Measurements from ENCODE around the gene SPECC1. TPM values are rescaled to one million over a fixed set of nuclear protein-coding genes. Genes with fewer than 3 reads are reported as not detected.

The SPECC1 gene
- total RNA-seq, 1 experiment from 2014 or later, result 103 TPM

DNA sequence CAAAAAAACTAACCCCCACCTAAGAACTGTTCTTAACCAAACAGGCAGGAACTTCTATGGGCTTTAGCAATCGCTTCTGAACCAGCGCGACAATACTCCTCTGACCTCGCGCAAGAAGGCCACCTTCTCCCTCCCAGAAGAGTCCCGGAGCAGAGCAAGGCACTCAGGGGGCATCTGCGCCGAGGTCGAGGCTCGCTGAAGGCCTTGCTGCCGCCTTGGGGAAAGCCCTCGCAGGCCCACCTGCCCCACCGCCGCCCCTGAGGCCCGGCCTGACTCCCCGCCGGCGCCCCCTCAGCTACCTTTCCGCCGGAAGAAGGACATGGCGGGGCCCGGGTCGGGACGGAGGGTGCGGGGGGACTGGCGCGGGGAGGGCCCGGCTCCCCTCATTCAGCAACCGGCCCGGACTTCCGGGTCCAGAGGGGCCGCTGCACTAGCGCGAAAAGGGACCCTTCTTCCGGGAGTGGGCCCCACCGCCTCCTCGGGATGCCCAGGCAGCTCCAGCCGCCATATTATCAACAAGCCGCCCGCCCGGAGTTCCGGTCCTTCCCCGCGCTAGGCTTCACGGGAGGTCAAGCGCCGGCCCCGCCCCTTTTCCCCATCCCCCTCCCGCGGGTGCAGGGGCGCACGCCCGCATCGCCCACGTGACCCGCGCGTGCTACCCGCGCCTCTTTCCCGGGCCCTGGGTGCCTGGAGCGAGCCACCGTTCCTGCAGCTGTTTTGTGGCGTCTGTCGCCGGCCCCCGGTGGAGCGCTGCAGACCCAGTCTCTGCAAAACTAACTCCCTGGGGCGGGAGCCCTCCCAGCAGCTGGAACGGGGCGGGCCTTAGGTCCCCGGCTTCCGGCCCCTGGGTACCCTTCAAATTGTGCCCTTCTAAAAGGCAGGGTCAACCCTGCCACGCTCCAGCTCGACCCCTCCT lies 31.6 kb upstream of the SPECC1 start, which contains the start of gene AKAP10 (continued):
- TF ChIP-seq STAT6 (CRISPR knock-in tag; conservative IDR thresholded peaks at IDR 0.05; ENCODE audit: low read depth) (0 out of 2 replicates have a peak, but pooled peaks have one; percentile 5), ARID4B (CRISPR knock-in tag; IDR thresholded peaks at IDR 0.05; ENCODE audit: borderline replicate concordance) (0 out of 2 replicates have a peak, but pooled peaks have one; percentile 58), ZNF138 (CRISPR knock-in tag; conservative IDR thresholded peaks at IDR 0.05) (peak; percentile 91), ESRRA (CRISPR knock-in tag; IDR thresholded peaks at IDR 0.05; ENCODE audit: borderline replicate concordance) (peak; percentile 93; the same call in 1 of the 2 replicates), GABPB1 (CRISPR knock-in tag; IDR thresholded peaks at IDR 0.05) (peak; percentile 57), SMAD3 (CRISPR knock-in tag; IDR thresholded peaks at IDR 0.05; ENCODE audit: borderline replicate concordance) (peak; percentile 85; the same call in 1 of the 2 replicates), SMAD4 (CRISPR knock-in tag; IDR thresholded peaks at IDR 0.05) (0 out of 2 replicates have a peak, but pooled peaks have one; percentile 23), ZNF121 (CRISPR knock-in tag; IDR thresholded peaks at IDR 0.05) (0 out of 2 replicates have a peak, but pooled peaks have one; percentile 31), ERG (CRISPR knock-in tag; IDR thresholded peaks at IDR 0.05) (no peak), NR1H2 (CRISPR knock-in tag; IDR thresholded peaks at IDR 0.05) (peak; percentile 72; the same call in 1 of the 2 replicates), HMGA2 (CRISPR knock-in tag; IDR thresholded peaks at IDR 0.05) (no peak), IRF2 (CRISPR knock-in tag; IDR thresholded peaks at IDR 0.05; ENCODE audit: borderline replicate concordance, low read depth) (peak; percentile 22; the same call in 1 of the 2 replicates), FOXP1 (CRISPR knock-in tag; IDR thresholded peaks at IDR 0.05; ENCODE audit: borderline replicate concordance) (peak; percentile 93; the same call in 1 of the 2 replicates), NR2C2 (CRISPR knock-in tag; IDR thresholded peaks at IDR 0.05) (peak; percentile 65; the same call in 1 of the 2 replicates), TP53 (CRISPR knock-in tag; IDR thresholded peaks at IDR 0.05) (peak; percentile 96)
- TF ChIP-seq, protein P1, sequence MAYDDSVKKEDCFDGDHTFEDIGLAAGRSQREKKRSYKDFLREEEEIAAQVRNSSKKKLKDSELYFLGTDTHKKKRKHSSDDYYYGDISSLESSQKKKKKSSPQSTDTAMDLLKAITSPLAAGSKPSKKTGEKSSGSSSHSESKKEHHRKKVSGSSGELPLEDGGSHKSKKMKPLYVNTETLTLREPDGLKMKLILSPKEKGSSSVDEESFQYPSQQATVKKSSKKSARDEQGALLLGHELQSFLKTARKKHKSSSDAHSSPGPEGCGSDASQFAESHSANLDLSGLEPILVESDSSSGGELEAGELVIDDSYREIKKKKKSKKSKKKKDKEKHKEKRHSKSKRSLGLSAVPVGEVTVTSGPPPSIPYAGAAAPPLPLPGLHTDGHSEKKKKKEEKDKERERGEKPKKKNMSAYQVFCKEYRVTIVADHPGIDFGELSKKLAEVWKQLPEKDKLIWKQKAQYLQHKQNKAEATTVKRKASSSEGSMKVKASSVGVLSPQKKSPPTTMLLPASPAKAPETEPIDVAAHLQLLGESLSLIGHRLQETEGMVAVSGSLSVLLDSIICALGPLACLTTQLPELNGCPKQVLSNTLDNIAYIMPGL (CRISPR knock-in tag; IDR thresholded peaks at IDR 0.05), result peak; percentile 52; the same call in 1 of the 2 replicates
- TF ChIP-seq, protein P2, sequence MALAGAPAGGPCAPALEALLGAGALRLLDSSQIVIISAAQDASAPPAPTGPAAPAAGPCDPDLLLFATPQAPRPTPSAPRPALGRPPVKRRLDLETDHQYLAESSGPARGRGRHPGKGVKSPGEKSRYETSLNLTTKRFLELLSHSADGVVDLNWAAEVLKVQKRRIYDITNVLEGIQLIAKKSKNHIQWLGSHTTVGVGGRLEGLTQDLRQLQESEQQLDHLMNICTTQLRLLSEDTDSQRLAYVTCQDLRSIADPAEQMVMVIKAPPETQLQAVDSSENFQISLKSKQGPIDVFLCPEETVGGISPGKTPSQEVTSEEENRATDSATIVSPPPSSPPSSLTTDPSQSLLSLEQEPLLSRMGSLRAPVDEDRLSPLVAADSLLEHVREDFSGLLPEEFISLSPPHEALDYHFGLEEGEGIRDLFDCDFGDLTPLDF (CRISPR knock-in tag; IDR thresholded peaks at IDR 0.05), result peak; percentile 68; the same call in 1 of the 2 replicates
- TF ChIP-seq, protein P3, sequence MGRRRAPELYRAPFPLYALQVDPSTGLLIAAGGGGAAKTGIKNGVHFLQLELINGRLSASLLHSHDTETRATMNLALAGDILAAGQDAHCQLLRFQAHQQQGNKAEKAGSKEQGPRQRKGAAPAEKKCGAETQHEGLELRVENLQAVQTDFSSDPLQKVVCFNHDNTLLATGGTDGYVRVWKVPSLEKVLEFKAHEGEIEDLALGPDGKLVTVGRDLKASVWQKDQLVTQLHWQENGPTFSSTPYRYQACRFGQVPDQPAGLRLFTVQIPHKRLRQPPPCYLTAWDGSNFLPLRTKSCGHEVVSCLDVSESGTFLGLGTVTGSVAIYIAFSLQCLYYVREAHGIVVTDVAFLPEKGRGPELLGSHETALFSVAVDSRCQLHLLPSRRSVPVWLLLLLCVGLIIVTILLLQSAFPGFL (CRISPR knock-in tag; IDR thresholded peaks at IDR 0.05; ENCODE audit: borderline replicate concordance), result 0 out of 2 replicates have a peak, but pooled peaks have one; percentile 61
- TF ChIP-seq, protein P4, sequence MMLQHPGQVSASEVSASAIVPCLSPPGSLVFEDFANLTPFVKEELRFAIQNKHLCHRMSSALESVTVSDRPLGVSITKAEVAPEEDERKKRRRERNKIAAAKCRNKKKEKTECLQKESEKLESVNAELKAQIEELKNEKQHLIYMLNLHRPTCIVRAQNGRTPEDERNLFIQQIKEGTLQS (CRISPR knock-in tag; conservative IDR thresholded peaks at IDR 0.05), result no peak
- TF ChIP-seq, protein P5, sequence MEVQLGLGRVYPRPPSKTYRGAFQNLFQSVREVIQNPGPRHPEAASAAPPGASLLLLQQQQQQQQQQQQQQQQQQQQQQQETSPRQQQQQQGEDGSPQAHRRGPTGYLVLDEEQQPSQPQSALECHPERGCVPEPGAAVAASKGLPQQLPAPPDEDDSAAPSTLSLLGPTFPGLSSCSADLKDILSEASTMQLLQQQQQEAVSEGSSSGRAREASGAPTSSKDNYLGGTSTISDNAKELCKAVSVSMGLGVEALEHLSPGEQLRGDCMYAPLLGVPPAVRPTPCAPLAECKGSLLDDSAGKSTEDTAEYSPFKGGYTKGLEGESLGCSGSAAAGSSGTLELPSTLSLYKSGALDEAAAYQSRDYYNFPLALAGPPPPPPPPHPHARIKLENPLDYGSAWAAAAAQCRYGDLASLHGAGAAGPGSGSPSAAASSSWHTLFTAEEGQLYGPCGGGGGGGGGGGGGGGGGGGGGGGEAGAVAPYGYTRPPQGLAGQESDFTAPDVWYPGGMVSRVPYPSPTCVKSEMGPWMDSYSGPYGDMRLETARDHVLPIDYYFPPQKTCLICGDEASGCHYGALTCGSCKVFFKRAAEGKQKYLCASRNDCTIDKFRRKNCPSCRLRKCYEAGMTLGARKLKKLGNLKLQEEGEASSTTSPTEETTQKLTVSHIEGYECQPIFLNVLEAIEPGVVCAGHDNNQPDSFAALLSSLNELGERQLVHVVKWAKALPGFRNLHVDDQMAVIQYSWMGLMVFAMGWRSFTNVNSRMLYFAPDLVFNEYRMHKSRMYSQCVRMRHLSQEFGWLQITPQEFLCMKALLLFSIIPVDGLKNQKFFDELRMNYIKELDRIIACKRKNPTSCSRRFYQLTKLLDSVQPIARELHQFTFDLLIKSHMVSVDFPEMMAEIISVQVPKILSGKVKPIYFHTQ (CRISPR knock-in tag; IDR thresholded peaks at IDR 0.05), result no peak
